Measurements from ENCODE around the gene TIMM13. TPM values are rescaled to one million over a fixed set of nuclear protein-coding genes. Genes with fewer than 3 reads are reported as not detected.
"Not testable (repeated sequence)": the region's sequence is repeated elsewhere in the genome, so short reads cannot be mapped to it uniquely, and the experiment has no call there.

TIMM13 gene
- total and polyA plus RNA-seq, 5 donors, result 69.6 to 91.2 (median 74.1) TPM

GRCh38 chr19:2410023-2410422 is 17.4 kb downstream of the TIMM13 start:
- Histone ChIP-seq H3K4me3 (ENCODE audit: low read length) (no peak overlapping the region), H3K27ac (ENCODE audit: low read length) (no peak overlapping the region), H3K4me1 (ENCODE audit: control insufficient read depth, insufficient read depth, low read length) (no peaks in the 10 kb centered on the region), H3K27me3 (ENCODE audit: control insufficient read depth, insufficient read depth) (no peaks in the 10 kb centered on the region), H3K9me3 (ENCODE audit: control insufficient read depth, low read length) (no peaks in the 10 kb centered on the region)
- peak in 1 of 3 donors; percentile 12 for DNase-seq
- intact Hi-C loops (cut with DNase I), result no loop called here
- WGBS, result 94% methylated on average over 7 of the region's 7 CpGs
- ATAC-seq, result no peak

DNA sequence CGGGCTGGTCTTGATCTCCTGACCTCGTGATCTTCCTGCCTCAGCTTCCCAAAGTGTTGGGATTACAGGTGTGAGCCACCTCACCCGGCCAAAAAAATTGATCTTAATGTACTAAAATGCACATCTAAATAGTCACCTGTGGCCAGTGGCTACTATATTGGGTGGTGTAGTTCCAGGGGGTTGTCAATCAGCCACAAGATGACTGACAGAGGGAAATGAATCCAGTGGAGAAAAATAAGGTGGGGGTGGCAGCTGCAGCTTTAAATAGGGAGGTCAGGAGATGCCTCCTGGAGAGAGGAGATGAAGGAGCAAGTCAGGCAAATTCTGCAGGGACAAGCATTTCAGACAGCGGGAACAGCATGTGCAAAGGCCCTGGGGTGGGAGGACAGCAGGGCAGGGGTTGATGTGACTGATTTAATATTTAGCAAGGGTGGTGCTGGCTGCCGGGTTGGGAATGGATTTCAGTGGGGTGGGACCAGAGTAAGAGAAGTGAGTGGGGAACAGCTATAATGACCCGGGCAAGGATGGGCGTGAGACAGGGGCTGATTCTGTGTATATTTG is 18.0 kb downstream of the TIMM13 start:
- peak in 1 of 3 donors; percentile 18 for DNase-seq
- WGBS, result 89% methylated on average over 7 of the region's 7 CpGs
- no peaks in the 10 kb centered on the region for H3K27me3 ChIP-seq (ENCODE audit: control insufficient read depth, insufficient read depth)
- ATAC-seq, result no peak
- no peak overlapping the region for H3K4me3 ChIP-seq (ENCODE audit: low read length)
- intact Hi-C loops (cut with DNase I), result no loop called here
- H3K9me3 ChIP-seq (ENCODE audit: control insufficient read depth, low read length), result no peaks in the 10 kb centered on the region
- no peak overlapping the region for H3K27ac ChIP-seq (ENCODE audit: low read length)
- H3K4me1 ChIP-seq (ENCODE audit: control insufficient read depth, insufficient read depth, low read length), result no peaks in the 10 kb centered on the region

- Histone ChIP-seq H3K27me3 (ENCODE audit: control insufficient read depth, insufficient read depth) (no peaks in the 10 kb centered on the region), H3K27ac (ENCODE audit: low read length) (no peak overlapping the region), H3K9me3 (ENCODE audit: control insufficient read depth, low read length) (no peaks in the 10 kb centered on the region), H3K4me3 (ENCODE audit: low read length) (no peak overlapping the region), H3K4me1 (ENCODE audit: control insufficient read depth, insufficient read depth, low read length) (no peaks in the 10 kb centered on the region)
- ATAC-seq (no peak), DNase-seq (peak in 1 of 3 donors; percentile 42)
- WGBS, result 83% methylated on average over 25 of the region's 25 CpGs
- intact Hi-C loops (cut with DNase I), result no loop called here
Observed at GRCh38 chr19:2408247-2408646, 19.1 kb downstream of the TIMM13 start.

DNA sequence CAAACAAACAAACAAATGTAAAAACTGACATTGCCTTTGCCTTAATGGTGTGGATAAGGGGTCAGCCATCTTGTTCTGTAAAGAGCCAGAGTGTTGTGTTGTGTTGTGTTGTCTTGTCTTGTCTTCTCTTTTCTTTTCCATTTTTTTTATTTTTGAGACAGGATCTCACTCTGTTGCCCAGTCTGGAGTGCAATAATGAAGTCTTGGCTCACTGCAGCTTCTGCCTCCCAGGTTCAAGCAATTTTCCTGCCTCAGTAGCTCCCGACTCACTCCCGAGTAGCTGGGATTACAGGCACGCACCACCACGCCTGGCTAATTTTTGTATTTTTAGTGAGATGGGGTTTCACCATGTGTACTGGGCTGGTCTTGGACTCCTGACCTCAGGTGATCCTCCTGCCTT is 27.8 kb downstream of the TIMM13 start:
- Histone ChIP-seq H3K27me3 (ENCODE audit: control insufficient read depth, insufficient read depth) (no peaks in the 10 kb centered on the region), H3K27ac (ENCODE audit: low read length) (no peak overlapping the region), H3K4me3 (ENCODE audit: low read length) (no peak overlapping the region), H3K4me1 (ENCODE audit: control insufficient read depth, insufficient read depth, low read length) (no peaks in the 10 kb centered on the region), H3K9me3 (ENCODE audit: control insufficient read depth, low read length) (no peaks in the 10 kb centered on the region)
- no peak for ATAC-seq
- DNase-seq, result no peak
- intact Hi-C loops (cut with DNase I), result loop anchor here in 1 of 4 donors (10.0 kb wide), 1 partner anchor 115 kb away; the partner anchor contains the start of gene PEAK3
- WGBS, result 93% methylated on average over 4 of the region's 4 CpGs

DNA sequence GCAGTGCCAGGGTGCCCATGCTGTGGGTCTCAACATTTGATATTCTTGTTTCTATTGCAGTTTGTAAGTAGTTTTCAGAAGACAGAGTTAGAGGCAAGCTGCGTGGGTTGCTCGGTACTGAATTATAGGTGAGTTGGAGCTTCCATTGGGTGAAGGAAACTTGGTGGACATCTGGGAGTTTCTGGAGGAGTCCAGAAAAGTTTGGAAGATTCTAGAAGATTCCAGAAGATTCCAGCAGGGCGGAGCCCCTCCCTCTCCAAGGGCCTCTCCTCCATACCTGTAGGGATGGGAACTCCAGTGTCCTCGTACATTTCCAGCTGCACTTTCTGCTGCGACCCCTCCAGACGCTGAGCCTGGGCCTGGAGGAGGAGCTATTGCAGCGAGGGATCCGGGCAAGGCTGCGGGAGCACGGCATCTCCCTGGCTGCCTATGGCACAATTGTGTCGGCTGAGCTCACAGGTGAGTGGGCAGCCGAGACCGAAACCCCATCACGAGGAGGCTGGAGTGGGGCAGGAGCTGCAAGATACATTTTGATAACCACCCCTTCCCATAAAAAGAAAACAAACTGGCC is 28.6 kb downstream of the TIMM13 start:
- no peak overlapping the region for H3K27ac ChIP-seq (ENCODE audit: low read length)
- H3K4me1 ChIP-seq (ENCODE audit: control insufficient read depth, insufficient read depth, low read length), result no peaks in the 10 kb centered on the region
- ATAC-seq, result no peak
- intact Hi-C loops (cut with DNase I), result loop anchor here in 1 of 4 donors (10.0 kb wide), 1 partner anchor 114 kb away; the partner anchor contains the start of gene PEAK3
- peak in 1 of 3 donors; percentile 21 for DNase-seq
- no peaks in the 10 kb centered on the region for H3K9me3 ChIP-seq (ENCODE audit: control insufficient read depth, low read length)
- no peaks in the 10 kb centered on the region for H3K27me3 ChIP-seq (ENCODE audit: control insufficient read depth, insufficient read depth)
- H3K4me3 ChIP-seq (ENCODE audit: low read length), result no peak overlapping the region
- 76% methylated on average over 14 of the region's 14 CpGs for WGBS

DNA sequence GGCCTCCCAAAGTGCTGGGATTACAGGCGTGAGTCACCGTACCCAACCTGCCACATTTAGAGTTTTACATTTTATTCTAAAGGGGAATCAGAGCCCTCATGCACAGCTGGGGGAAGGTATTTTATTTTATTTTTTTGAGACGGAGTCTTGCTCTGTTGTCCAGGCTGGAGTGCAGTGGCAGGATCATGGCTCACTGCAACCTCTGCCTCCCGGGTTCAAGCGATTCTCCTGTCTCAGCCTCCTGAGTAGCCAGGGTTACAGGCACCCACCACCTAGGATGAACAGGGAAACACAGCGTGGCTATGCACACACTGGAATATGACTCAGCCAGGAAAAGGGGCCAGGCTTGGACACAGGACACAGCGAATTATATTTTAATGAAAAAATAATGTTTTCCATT is 30.2 kb downstream of the TIMM13 start:
- DNase-seq; H3K9me3 ChIP-seq (ENCODE audit: control insufficient read depth, low read length); H3K4me3 ChIP-seq (ENCODE audit: low read length); H3K4me1 ChIP-seq (ENCODE audit: control insufficient read depth, insufficient read depth, low read length); H3K27ac ChIP-seq (ENCODE audit: low read length); H3K27me3 ChIP-seq (ENCODE audit: control insufficient read depth, insufficient read depth); ATAC-seq: not testable (repeated sequence)
- intact Hi-C loops (cut with DNase I), result loop anchor here in 1 of 4 donors (10.0 kb wide), 1 partner anchor 112 kb away; the partner anchor contains the start of gene PEAK3
- WGBS, result 91% methylated on average over 7 of the region's 7 CpGs

- not testable (repeated sequence) for H3K27me3 ChIP-seq (ENCODE audit: control insufficient read depth, insufficient read depth); H3K4me1 ChIP-seq (ENCODE audit: control insufficient read depth, insufficient read depth, low read length); ATAC-seq; H3K4me3 ChIP-seq (ENCODE audit: low read length); H3K27ac ChIP-seq (ENCODE audit: low read length); H3K9me3 ChIP-seq (ENCODE audit: control insufficient read depth, low read length)
- intact Hi-C loops (cut with DNase I), result loop anchor here in 1 of 4 donors (10.0 kb wide), 1 partner anchor 111 kb away; the partner anchor contains the start of gene PEAK3
- DNase-seq, result peak in 1 of 3 donors; percentile 44
- 77% methylated on average over 18 of the region's 18 CpGs for WGBS
Observed at GRCh38 chr19:2395293-2395829, 32.0 kb downstream of the TIMM13 start.

- WGBS, result 68% methylated on average over 27 of the region's 27 CpGs
- intact Hi-C loops (cut with DNase I), result loop anchor here in 1 of 4 donors (10.0 kb wide), 1 partner anchor 110 kb away; the partner anchor contains the start of gene PEAK3
- no peaks in the 10 kb centered on the region for H3K4me1 ChIP-seq (ENCODE audit: control insufficient read depth, insufficient read depth, low read length)
- H3K9me3 ChIP-seq (ENCODE audit: control insufficient read depth, low read length), result no peaks in the 10 kb centered on the region
- H3K27me3 ChIP-seq (ENCODE audit: control insufficient read depth, insufficient read depth), result no peaks in the 10 kb centered on the region
- ATAC-seq (no peak), DNase-seq (peak in 1 of 3 donors; percentile 42)
- no peak overlapping the region for H3K27ac ChIP-seq (ENCODE audit: low read length)
- no peak overlapping the region for H3K4me3 ChIP-seq (ENCODE audit: low read length)
Observed at GRCh38 chr19:2394442-2395292, 32.7 kb downstream of the TIMM13 start.

DNA sequence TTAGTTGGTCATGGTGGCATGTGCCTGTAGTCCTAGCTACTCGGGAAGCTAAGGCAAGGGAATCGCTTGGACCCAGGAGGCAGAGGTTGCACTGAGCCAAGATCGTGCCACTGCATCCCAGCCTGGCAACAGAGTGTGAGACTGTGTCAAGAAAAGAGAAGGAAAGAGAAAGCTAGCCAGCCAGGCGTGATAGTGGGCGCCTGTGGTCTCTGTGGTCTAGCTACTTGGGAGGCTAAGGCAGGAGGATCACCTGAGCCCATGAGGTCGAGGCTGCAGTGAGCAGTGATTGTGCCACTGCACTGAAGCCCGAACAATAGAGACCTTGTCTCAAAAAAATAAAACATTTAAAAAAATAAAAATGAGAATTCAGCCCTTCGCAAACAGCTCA is 33.3 kb downstream of the TIMM13 start:
- H3K27ac ChIP-seq (ENCODE audit: low read length), result no peak overlapping the region
- no peaks in the 10 kb centered on the region for H3K27me3 ChIP-seq (ENCODE audit: control insufficient read depth, insufficient read depth)
- DNase-seq, result no peak
- no peak overlapping the region for H3K4me3 ChIP-seq (ENCODE audit: low read length)
- no peak for ATAC-seq
- H3K4me1 ChIP-seq (ENCODE audit: control insufficient read depth, insufficient read depth, low read length), result no peaks in the 10 kb centered on the region
- no peaks in the 10 kb centered on the region for H3K9me3 ChIP-seq (ENCODE audit: control insufficient read depth, low read length)
- WGBS, result 67% methylated on average over 8 of the region's 8 CpGs
- intact Hi-C loops (cut with DNase I), result loop anchor here in 1 of 4 donors (10.0 kb wide), 1 partner anchor 109 kb away; the partner anchor contains the start of gene PEAK3

- H3K4me1 ChIP-seq (ENCODE audit: control insufficient read depth, insufficient read depth, low read length); H3K27me3 ChIP-seq (ENCODE audit: control insufficient read depth, insufficient read depth); ATAC-seq; H3K9me3 ChIP-seq (ENCODE audit: control insufficient read depth, low read length); DNase-seq; H3K27ac ChIP-seq (ENCODE audit: low read length); H3K4me3 ChIP-seq (ENCODE audit: low read length): not testable (repeated sequence)
- WGBS, result 74% methylated on average over 8 of the region's 8 CpGs
- intact Hi-C loops (cut with DNase I), result loop anchor here in 1 of 4 donors (10.0 kb wide), 1 partner anchor 108 kb away; the partner anchor contains the start of gene PEAK3
Observed at GRCh38 chr19:2392899-2393298, 34.5 kb downstream of the TIMM13 start.

Data from right cardiac atrium (tissue), 5 donors.